SK-N-SH treated with all-trans-retinoic acid at 6 μM for 48 hours (cell line): Measurements from ENCODE around the gene TRPM7.
"Not testable (repeated sequence)": the region's sequence is repeated elsewhere in the genome, so short reads cannot be mapped to it uniquely, and the experiment has no call there.

ENCODE experiments used
- ATAC-seq: fragments of 200-7000 bp; cut with Tn5 transposase; 3 replicates; pipeline ENCODE4 v1.9.1; 2020; ENCODE audit warnings: mild to moderate bottlenecking, moderate library complexity
- ARNTL ChIP-seq: fragments of 450-650 bp; formaldehyde crosslinking; IDR thresholded peaks from 2 replicates; pipeline ENCODE4 v1.5.0; 2020; ENCODE audit warnings: low read depth, mild to moderate bottlenecking, moderate library complexity, borderline replicate concordance
- BACH2 ChIP-seq: fragments of 250-450 bp; sonication (Bioruptor Pico); IDR thresholded peaks from 2 replicates; pipeline ENCODE4 v1.9.0; 2021; ENCODE audit warnings: mild to moderate bottlenecking, borderline replicate concordance
- CSDC2 ChIP-seq: fragments of 250-450 bp; sonication (Bioruptor Pico); IDR thresholded peaks from 2 replicates; pipeline ENCODE4 v1.5.0; 2020; ENCODE audit warnings: mild to moderate bottlenecking, moderate library complexity
- CSRNP3 ChIP-seq: fragments of 250-450 bp; sonication (Bioruptor Pico); IDR thresholded peaks from 2 replicates; pipeline ENCODE4 v1.5.1; 2021; ENCODE audit warnings: mild to moderate bottlenecking, moderate library complexity
- GLIS3 ChIP-seq: fragments of 250-450 bp; sonication (Bioruptor Pico); IDR thresholded peaks from 2 replicates; pipeline ENCODE4 v1.5.0; 2020; ENCODE audit warnings: mild to moderate bottlenecking, moderate library complexity
- ISL1 ChIP-seq: fragments of 250-450 bp; sonication (Bioruptor Pico); IDR thresholded peaks from 2 replicates; pipeline ENCODE4 v2.1.2; 2022; ENCODE audit warnings: mild to moderate bottlenecking, moderate library complexity
- OSR1 ChIP-seq: fragments of 250-450 bp; sonication (Bioruptor Pico); IDR thresholded peaks from 2 replicates; pipeline ENCODE4 v1.8.0; 2022; ENCODE audit warnings: moderate library complexity, mild to moderate bottlenecking, inconsistent platforms
- PATZ1 ChIP-seq: fragments of 250-450 bp; sonication (Bioruptor Pico); IDR thresholded peaks from 2 replicates; pipeline ENCODE4 v1.8.0; 2020; ENCODE audit warnings: mild to moderate bottlenecking, moderate library complexity, borderline replicate concordance
- PPARA ChIP-seq: fragments of 250-450 bp; sonication (Bioruptor Pico); IDR thresholded peaks from 2 replicates; pipeline ENCODE4 v1.5.0; 2020; ENCODE audit warnings: mild to moderate bottlenecking, borderline replicate concordance
- SNAI2 ChIP-seq: fragments of 250-450 bp; sonication (Bioruptor Pico); IDR thresholded peaks from 2 replicates; pipeline ENCODE4 v1.5.0; 2020; ENCODE audit warnings: mild to moderate bottlenecking, moderate library complexity
- TCF4 ChIP-seq: fragments of 250-450 bp; sonication (Bioruptor Pico); IDR thresholded peaks from 2 replicates; pipeline ENCODE4 v1.8.0; 2021; ENCODE audit warnings: mild to moderate bottlenecking, moderate library complexity, borderline replicate concordance
- TOX ChIP-seq: fragments of 250-450 bp; sonication (Bioruptor Pico); IDR thresholded peaks from 2 replicates; pipeline ENCODE4 v1.8.0; 2021; ENCODE audit warnings: mild to moderate bottlenecking, moderate library complexity, borderline replicate concordance
- TSHZ2 ChIP-seq: fragments of 250-450 bp; sonication (Bioruptor Pico); IDR thresholded peaks from 2 replicates; pipeline ENCODE4 v1.5.0; 2020; ENCODE audit warnings: mild to moderate bottlenecking, moderate library complexity
- ZC3H10 ChIP-seq: fragments of 250-450 bp; sonication (Bioruptor Pico); IDR thresholded peaks from 2 replicates; pipeline ENCODE4 v1.5.1; 2021; ENCODE audit warnings: mild to moderate bottlenecking, moderate library complexity
- ZFP30 ChIP-seq: fragments of 450-650 bp; formaldehyde crosslinking; IDR thresholded peaks from 2 replicates; pipeline ENCODE4 v1.5.0; 2022; ENCODE audit warnings: mild to moderate bottlenecking, moderate library complexity
- ZNF565 ChIP-seq: fragments of 450-650 bp; formaldehyde crosslinking; conservative IDR thresholded peaks from 2 replicates; pipeline ENCODE4 v1.5.0; 2020; ENCODE audit warnings: low read depth, mild to moderate bottlenecking, moderate library complexity
- ZNF70 ChIP-seq: fragments of 450-650 bp; formaldehyde crosslinking; IDR thresholded peaks from 2 replicates; pipeline ENCODE4 v1.5.0; 2020; ENCODE audit warnings: mild to moderate bottlenecking, moderate library complexity
- ZNF8 ChIP-seq: fragments of 450-650 bp; formaldehyde crosslinking; IDR thresholded peaks from 2 replicates; pipeline ENCODE4 v1.5.0; 2020; ENCODE audit warnings: mild to moderate bottlenecking, moderate library complexity
- TF ChIP-seq, protein P1 (sequence below): fragments of 250-450 bp; sonication (Bioruptor Pico); IDR thresholded peaks from 2 replicates; pipeline ENCODE4 v1.5.1; 2020; ENCODE audit warnings: low read depth, mild to moderate bottlenecking, moderate library complexity
- TF ChIP-seq, protein P2 (sequence below): fragments of 250-450 bp; sonication (Bioruptor Pico); IDR thresholded peaks from 2 replicates; pipeline ENCODE4 v1.8.0; 2021; ENCODE audit warnings: low read depth, mild to moderate bottlenecking, moderate library complexity, borderline replicate concordance

The TRPM7 gene

GRCh38 chr15:50624616-50625168 is 61.9 kb downstream of the TRPM7 start:
- TF ChIP-seq ZNF565 (CRISPR knock-in tag) (no peak), ARNTL (CRISPR knock-in tag) (no peak), GLIS3 (CRISPR knock-in tag) (no peak), ZNF70 (CRISPR knock-in tag) (no peak), TCF4 (no peak), CSRNP3 (no peak), ZNF8 (CRISPR knock-in tag) (no peak)
- no peak for ATAC-seq

GRCh38 chr15:50622361-50622943 is 64.1 kb downstream of the TRPM7 start:
- ATAC-seq, result peak; percentile 88

- ATAC-seq, result not testable (repeated sequence)
Measured at GRCh38 chr15:50616960-50617359, 69.6 kb downstream of the TRPM7 start.

DNA sequence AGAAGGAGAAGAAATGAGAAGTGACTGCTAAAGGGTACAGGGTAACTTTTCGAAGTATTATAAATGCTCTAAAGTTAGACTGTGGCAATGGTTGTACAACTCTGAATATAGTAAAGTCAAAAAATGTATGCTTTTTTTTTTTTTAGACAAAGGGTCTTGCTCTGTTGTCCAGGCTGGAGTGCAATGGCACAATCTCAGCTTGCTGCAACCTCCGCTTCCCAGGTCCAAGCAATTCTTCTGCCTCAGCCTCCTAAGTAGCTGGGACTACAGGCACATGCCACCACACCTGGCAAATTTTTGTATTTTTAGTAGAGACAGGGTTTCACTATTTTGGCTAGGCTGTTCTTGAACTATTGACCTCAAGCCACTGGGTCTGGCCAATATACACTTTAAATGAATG is 70.0 kb downstream of the TRPM7 start:
- ATAC-seq, result not testable (repeated sequence)

- ATAC-seq, result no peak
- TF ChIP-seq ZNF70 (CRISPR knock-in tag) (no peak), BACH2 (CRISPR knock-in tag) (no peak), SNAI2 (CRISPR knock-in tag) (no peak), ZNF8 (CRISPR knock-in tag) (no peak), ISL1 (no peak), CSDC2 (CRISPR knock-in tag) (no peak), TOX (no peak), ZFP30 (no peak), ZC3H10 (CRISPR knock-in tag) (no peak), ZNF565 (CRISPR knock-in tag) (no peak), TSHZ2 (CRISPR knock-in tag) (no peak), PPARA (CRISPR knock-in tag) (no peak), PATZ1 (CRISPR knock-in tag) (no peak), ARNTL (CRISPR knock-in tag) (no peak), TCF4 (no peak), OSR1 (CRISPR knock-in tag) (no peak)
- TF ChIP-seq, protein P1, sequence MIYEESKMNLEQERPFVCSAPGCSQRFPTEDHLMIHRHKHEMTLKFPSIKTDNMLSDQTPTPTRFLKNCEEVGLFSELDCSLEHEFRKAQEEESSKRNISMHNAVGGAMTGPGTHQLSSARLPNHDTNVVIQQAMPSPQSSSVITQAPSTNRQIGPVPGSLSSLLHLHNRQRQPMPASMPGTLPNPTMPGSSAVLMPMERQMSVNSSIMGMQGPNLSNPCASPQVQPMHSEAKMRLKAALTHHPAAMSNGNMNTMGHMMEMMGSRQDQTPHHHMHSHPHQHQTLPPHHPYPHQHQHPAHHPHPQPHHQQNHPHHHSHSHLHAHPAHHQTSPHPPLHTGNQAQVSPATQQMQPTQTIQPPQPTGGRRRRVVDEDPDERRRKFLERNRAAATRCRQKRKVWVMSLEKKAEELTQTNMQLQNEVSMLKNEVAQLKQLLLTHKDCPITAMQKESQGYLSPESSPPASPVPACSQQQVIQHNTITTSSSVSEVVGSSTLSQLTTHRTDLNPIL (CRISPR knock-in tag), result no peak
- TF ChIP-seq, protein P2, sequence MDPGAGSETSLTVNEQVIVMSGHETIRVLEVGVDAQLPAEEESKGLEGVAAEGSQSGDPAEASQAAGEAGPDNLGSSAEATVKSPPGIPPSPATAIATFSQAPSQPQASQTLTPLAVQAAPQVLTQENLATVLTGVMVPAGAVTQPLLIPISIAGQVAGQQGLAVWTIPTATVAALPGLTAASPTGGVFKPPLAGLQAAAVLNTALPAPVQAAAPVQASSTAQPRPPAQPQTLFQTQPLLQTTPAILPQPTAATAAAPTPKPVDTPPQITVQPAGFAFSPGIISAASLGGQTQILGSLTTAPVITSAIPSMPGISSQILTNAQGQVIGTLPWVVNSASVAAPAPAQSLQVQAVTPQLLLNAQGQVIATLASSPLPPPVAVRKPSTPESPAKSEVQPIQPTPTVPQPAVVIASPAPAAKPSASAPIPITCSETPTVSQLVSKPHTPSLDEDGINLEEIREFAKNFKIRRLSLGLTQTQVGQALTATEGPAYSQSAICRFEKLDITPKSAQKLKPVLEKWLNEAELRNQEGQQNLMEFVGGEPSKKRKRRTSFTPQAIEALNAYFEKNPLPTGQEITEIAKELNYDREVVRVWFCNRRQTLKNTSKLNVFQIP (CRISPR knock-in tag), result no peak
- TF ChIP-seq, all 23 proteins: peak for 0
Measured at GRCh38 chr15:50613600-50613999, 73.0 kb downstream of the TRPM7 start.
